Ecto neural progenitor cell (in vitro differentiated cells): ENCODE measurements around the gene ATP2B3.
A peak's percentile ranks its signal among the peaks of the same experiment; 100 is the strongest.

Source experiments
- DNase-seq: peaks from one replicate; pipeline ENCODE4 v3.0.0-alpha.2; 2018; ENCODE audit warnings: low spot score

Gene ATP2B3

DNA sequence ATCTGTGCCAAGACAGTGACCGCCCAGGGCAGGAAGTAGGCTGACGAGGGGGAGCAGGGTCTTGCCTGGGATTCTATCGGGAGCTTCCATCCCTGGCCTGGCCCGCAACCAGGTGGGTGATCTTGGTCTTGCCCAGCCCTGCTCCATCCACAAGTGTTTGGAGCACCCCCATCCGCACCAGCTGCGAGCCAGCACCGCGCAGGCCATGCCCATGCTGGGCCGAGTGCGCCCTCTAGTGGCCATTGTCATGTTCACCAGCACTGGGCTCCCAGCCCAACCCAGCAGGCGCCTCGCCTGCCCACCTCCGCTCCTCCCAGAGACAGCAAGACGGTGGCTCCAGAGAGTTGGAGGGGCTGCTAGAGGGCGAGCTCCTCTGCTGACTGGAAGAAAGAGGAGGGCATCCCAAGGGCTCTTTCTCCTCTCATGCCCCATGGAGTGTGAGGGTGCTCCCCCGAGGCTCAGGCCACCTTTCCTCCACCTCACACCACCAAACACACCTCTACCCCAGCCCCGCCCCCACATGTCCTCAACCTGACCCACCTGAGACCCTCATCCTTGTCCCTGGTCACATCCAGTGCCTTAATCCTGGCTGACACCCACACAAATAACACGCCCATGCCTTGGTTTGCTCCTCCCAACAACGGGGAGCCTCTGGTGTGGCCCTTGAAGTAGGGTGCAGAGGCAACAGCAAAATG is 9.8 kb upstream of the ATP2B3 start:
- DNase-seq, result peak; percentile 82

DNA sequence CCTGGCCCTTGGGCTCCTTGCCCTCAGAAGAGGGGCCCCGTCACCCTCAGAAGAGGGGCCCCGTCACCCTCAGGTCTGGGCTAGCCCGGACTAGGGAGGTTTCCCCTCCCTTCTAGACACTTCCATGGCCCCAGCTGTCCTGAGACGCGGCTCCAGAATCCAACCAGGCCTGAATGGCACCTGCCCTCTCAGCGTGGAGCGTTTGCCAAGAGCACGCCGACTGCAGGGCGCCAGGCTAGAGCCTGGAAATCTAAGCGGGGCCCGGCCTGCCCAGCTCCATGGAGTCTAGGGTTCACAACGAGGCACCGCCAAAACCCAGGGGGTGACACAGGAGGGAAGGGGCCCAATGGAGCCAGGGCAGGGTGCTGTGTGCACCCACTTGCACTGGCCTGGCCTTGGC is 7.8 kb upstream of the ATP2B3 start:
- no peak for DNase-seq

- DNase-seq, result no peak
These were observed 7.1 kb upstream of the ATP2B3 start for GRCh38 chrX:153510383-153510782.

- no peak for DNase-seq
These were observed 5.5 kb upstream of the ATP2B3 start for GRCh38 chrX:153511784-153512500.

DNA sequence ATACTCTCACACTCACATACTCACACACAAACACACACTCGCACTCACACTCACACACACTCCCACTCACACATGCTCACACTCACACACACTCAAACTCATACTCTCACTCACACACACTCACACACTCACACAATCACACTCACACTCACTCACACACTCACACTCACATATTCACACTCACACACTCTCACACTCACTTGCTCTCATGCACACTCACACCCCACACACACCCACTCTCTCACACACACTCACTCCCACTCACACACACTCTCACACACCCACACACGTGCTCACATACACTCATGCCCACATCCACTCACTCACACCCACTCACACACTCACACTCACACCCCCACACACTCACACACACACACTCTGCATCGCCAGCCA is 4.9 kb upstream of the ATP2B3 start:
- DNase-seq, result no peak

DNA sequence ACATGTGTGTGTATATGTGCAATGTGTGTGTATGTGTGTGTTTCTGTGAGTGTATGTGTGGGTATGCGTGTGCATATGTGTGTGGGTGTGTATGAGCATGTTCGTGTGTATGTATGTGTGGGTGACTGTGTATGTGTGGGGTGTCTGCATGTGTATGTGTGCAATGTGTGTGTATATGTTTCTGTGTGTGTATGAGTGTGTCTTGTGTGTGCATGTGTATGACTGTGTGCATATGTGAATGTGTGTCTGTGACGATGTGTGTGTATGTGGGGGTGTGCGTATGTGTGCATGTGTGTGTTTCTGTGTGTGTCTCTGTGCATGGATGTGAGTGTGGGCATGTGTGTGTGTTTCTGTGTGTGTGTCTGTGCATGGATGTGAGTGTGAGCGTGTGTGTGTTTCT is 4.2 kb upstream of the ATP2B3 start:
- DNase-seq, result no peak

DNA sequence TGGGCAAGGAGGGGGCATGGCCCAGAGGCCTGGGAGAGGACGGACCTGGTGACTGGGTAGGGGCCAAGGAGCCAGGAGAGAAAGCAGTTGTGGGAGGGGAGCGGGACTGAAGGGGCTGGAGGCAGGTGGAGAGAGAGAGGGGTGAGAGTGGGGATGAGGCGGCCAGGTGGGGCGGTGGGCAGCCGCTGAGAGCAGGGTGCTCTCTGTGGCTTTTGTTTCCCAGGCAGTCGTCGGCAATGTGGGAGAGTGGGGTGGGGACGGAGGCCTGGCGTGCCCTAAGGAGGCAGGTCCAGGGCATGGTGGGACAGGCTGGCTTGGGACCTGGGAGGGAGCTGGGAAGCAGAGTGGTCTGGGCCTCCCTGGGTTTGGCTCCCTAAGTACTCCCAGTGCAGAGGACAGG is 3.2 kb upstream of the ATP2B3 start:
- DNase-seq, result no peak

- DNase-seq, result no peak
These were observed 2.0 kb upstream of the ATP2B3 start for GRCh38 chrX:153515435-153515834.

DNA sequence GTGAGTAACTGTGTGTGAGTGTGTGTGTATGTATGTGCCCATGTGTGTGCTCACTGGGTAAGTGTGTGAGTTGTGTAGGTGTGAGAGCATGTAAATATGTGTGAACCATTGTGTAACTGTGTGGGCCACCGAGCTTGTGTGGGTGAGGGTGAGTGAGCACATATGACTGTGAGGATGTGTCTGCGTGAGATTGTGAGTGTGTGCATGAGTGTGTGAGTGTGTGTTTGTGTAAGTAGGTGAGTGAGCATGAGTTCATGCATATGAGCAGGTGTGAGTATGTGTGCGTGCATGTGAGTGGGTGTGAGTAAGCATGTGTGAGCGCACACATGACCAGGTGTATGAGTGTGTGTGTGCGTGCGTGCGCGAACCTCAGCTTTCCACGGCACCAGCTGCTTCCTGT is 1.4 kb upstream of the ATP2B3 start:
- DNase-seq, result no peak

DNA sequence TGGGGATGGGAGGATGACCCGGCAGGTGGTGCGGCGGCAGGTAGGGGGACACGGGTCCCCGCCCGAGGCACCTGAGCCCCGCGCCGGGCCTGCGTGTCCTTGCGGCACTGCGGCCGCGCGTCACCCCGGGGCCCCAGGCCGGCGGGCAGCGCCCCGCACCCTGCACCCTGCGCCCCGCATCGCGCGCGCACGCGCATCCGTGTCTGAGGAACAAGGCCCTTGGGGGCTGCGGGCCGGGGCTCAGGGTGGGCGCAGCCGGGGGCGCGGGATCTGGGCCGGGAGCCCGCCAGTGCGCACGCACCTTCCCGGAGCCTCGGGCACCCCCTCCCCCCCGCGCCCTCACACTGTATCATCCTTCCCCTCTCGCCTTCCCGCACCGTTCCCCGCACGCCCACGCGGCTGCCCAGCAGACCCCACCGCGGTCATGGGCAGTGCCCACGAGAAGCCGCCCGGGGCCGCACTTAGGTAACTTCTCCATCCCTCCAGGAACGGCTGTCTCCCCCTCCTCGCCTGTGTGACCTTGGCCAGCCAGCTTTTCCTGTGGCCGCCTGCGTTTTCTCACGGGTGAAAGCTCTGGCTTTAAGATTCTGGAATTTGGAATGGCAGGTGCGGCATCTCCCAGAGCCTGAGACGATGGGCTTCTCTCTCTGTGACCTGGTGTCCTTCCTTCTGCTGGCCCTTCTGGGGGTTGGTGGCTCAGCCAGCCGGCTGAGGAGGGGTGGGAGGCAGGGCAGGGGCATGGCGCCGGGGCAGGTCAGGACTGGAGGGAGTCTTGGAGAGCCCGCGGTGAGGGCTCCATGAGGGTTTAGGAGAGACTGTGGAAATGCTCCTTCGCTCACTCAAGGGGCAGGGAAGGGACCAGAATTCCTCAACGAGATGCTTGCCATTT is 748 bp downstream of the ATP2B3 start:
- no peak for DNase-seq

DNA sequence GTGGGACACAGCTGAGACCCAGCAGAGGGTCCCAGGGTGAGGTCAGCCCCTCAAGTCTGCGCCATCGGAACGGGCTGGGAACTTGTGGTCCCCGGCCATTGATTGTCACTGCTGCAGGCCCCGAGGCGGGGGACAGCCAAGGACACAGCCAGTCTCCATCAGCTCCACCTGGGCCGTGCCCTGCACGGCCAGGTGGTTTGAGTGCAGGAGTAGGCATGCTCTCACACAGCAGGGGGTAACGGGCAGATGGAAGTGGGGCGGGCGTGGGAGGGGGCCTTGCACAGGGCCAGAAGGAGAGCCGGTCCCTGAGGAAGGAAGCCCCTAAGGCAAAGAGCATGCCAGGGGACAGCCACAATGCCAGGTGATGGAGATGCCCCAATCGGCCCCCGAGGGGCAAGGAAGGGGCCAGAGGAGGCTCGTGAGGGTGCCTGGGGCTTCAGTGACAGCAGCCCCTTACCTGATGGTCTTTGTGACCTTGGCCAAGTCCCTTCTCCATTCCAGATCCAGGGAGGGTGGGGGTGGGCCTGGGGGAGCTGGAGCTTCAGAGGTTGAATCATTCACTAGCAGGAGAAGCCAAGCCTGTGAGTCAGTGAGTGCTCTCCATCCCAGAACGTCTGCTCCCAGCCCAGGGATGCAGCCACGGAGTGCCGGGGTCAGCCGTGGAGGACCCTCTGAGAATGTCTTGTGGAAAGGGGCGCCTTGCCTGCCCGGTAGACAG is 2.3 kb downstream of the ATP2B3 start:
- no peak for DNase-seq

DNA sequence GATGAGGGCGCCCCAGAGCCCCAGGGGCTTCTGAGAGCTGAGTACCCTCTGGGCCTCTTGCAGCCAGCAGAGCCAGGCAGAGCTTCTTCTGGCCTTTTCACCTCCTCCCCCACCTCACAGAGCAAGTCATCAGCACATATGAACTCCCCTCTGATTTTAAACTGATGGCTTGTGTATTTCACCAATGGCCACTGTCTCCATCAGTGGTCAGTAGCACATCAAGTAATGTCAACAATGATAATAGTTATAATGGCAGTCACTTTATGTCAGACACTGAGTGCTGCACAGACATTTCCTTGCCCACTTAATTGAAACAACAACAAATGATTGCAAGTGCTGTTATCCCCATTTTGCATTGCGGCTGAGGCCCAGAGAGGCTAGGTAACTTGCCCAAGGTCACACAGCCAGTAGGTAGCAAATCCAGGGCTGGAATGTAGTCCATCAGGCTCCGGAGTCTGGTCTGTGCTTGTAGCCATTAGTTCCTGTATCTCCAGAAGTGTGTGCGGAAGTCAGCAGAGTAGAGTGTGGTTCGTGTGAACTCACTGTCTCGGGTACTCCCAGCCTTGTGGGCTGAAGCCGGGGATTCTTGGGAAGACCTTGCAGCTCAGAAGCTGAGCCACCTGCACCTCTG is 3.0 kb downstream of the ATP2B3 start:
- DNase-seq, result no peak

GRCh38 chrX:153521034-153521433 is 3.6 kb downstream of the ATP2B3 start:
- DNase-seq, result no peak

- DNase-seq, result no peak
These were observed 4.8 kb downstream of the ATP2B3 start for GRCh38 chrX:153522259-153522658.

DNA sequence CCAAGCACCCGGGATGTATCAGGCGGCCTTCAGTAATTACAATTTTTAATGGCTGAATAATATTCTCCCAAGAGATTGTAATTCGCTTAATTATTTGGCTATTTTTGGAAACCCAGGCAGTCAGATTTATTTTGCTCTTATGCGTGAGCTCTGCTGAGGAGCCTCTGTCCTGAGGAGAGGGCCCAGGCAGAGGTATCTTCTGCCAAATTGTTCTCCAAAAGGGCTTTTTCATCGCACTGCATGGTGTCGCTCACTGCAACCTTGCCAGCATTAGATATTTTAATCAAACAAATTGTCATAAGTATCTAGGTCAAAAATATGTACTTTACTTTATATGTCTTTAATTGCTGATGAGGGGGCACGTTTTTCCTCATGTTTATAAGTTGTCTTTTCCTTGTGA is 5.8 kb downstream of the ATP2B3 start:
- no peak for DNase-seq

DNA sequence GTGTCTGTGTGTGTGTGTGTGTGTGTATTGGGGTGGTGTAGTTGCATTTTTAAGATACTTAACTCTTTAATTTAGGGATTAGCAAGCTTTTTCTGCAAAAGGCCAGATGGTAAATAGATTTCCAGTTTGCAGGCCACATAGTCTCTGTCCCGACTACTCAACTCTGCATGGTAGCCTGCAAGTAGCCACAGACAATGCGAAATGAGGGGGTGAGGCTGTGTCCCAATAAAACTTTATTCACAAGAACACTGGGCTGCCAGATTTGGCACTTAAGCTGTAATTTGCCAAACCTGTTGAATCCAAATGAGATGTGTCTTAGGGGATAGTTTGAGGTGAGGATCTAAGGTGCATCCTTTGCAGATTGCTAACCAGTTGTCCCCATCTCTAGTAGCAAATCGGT is 6.8 kb downstream of the ATP2B3 start:
- DNase-seq, result no peak

GRCh38 chrX:153525451-153525850 is 8.0 kb downstream of the ATP2B3 start:
- DNase-seq, result no peak

GRCh38 chrX:153526042-153526441 is 8.6 kb downstream of the ATP2B3 start:
- DNase-seq, result no peak

DNA sequence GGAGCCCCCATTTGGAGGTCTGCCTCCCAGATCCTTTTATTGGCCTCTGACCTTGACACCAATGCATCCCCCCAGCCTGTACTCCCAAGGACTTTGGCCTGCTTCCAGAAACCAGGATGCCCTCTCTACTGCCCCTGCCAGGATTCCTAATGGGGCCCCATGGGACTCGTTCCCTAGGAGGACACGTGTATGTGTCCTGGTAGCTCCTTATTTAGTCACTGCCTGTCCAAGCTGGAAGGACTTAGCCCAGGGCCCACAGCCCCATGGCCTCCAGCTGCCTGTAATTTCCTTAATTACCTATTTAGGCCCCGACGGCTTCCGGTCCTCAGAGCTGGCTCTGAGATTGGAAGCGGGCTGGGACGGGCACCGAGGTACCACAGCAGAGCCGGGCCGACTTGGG is 9.4 kb downstream of the ATP2B3 start:
- DNase-seq, result no peak

- DNase-seq, result no peak
These were observed 9.8 kb downstream of the ATP2B3 start for GRCh38 chrX:153527208-153527607.

DNA sequence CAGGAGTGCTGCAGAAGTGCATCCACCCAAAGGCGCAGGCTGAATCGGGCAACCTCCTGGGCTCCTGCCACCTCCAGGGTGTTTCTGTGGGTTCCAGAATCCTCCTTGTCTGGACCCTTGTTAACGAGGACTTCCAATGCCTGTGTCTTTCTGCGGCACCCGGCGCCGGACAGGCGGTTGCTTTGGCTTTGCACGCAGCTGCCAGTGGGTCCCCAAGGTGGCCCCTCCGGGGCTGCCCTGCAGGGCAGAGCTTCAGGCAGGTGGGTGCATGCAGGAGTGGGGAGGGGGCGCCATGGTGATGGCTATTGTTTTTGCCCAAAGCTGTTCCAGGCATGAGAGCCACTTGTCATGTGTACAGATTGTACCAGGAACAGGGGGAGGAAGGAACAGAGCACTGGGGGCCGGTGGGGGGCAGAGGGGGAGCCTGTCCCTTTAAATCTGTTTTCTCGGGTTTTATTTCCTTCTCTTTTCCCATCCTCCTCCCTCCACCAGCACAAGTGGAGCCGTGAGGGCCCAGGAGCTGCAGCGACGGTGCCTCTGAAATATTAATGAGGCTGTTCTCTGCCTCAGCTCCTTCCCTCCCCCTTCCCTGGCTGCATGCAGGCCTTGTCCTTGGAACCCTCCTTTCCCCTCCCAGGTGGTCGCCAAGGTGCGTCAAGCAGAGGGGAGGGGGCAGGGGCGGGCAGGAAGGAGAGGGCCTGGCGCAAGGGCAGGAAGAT is 13.1 kb downstream of the ATP2B3 start:
- DNase-seq, result no peak
